Measurements from ENCODE around the gene PYHIN1.

PYHIN1 gene

GRCh38 chr1:158931055-158931737 lies at the start of gene PYHIN1:
PYHIN1 (plus strand) TSS chr1:158931552; CDS start chr1:158936911, 5,359 bp downstream.
- no peak for DNase-seq (ENCODE audit: low read depth, low spot score)

DNA sequence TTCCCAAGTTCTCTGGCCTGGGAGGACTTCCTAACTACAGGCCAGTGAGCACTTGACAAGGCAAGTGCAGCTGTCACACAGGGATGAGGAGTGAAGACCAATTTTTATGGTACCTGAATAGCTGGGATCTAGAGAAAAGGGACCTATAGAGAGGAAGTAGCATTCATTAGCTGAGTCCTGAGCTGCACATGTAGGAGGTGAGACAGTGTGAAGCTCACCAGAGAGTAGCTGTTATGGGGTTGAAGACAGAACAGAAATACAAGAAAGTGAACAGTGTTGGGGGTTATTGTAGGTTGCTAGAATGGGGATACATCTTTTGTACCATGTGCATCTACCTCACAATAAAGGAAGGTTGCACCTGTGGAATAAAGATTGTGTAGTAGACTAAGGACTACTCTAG lies 37.7 kb upstream of the PYHIN1 start:
- no peak for DNase-seq (ENCODE audit: low read depth, low spot score)

DNA sequence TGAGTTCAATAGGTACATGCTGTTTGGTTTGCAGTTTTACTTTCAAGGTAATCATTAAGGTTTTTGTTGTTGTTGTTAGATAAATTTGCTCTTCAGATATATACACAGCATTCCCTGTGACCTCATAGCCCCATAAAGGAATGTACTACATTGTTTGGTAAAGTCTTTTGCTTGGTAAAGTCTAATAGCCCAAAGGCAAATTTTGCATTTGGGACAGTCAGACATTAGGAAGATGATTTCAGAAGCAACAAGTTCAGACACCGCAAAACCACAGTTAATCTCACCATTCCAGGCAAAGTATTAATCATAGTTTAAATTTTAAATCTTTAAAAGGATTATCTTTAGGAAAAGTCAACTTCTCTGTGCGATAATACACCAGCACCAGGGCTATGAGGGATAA lies 32.6 kb upstream of the PYHIN1 start:
- no peak for DNase-seq (ENCODE audit: low read depth, low spot score)

- no peak for DNase-seq (ENCODE audit: low read depth, low spot score)
Measured at GRCh38 chr1:158901623-158902022, 29.7 kb upstream of the PYHIN1 start.

- DNase-seq (ENCODE audit: low read depth, low spot score), result no peak
Measured at GRCh38 chr1:158916085-158916484, 15.3 kb upstream of the PYHIN1 start.

GRCh38 chr1:158924677-158925076 lies 6.7 kb upstream of the PYHIN1 start:
- no peak for DNase-seq (ENCODE audit: low read depth, low spot score)

GRCh38 chr1:158930504-158930903 lies 848 bp upstream of the PYHIN1 start:
- no peak for DNase-seq (ENCODE audit: low read depth, low spot score)

DNA sequence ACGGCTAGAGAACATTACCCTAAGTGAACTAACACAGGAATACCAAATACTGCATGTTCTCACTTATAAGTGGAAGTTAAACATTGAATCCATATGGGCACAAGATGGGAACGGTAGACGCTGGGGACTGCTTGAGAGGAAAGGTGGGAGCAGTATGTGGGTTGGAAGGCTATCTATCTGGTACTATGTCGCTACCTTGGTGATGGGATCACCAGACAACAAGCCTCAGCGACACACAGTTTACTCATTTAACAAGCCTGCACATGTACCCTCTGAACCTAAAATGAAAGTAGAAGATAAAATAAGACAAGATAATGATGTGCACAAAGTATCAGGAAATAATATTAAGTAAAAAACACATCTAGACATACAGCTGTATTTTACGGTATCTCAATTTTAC lies 819 bp downstream of the PYHIN1 start:
- no peak for DNase-seq (ENCODE audit: low read depth, low spot score)

- no peak for DNase-seq (ENCODE audit: low read depth, low spot score)
Measured at GRCh38 chr1:158933621-158934020, 2.3 kb downstream of the PYHIN1 start.

GRCh38 chr1:158939180-158939579 lies 7.8 kb downstream of the PYHIN1 start:
- no peak for DNase-seq (ENCODE audit: low read depth, low spot score)

GRCh38 chr1:158941317-158941716 lies 10.0 kb downstream of the PYHIN1 start:
- DNase-seq (ENCODE audit: low read depth, low spot score), result no peak

DNA sequence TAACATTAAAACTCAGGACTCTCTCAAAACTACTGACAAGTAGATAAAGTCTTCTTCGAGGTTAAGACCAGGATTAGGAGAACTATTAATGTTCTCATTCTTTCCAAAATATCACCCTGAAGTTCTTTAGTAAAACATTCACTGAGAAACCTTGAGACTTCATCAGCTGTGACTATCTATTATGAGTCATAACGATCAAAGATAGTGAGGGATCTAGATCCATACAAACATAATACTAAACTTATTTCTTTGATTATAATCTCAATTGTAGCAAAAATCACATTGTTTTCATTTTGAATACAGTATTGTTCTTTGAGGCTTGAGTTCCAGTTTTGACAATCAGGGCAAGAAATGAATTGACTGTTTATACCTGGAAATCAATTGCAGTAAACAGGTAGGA lies 11.1 kb downstream of the PYHIN1 start:
- no peak for DNase-seq (ENCODE audit: low read depth, low spot score)

DNA sequence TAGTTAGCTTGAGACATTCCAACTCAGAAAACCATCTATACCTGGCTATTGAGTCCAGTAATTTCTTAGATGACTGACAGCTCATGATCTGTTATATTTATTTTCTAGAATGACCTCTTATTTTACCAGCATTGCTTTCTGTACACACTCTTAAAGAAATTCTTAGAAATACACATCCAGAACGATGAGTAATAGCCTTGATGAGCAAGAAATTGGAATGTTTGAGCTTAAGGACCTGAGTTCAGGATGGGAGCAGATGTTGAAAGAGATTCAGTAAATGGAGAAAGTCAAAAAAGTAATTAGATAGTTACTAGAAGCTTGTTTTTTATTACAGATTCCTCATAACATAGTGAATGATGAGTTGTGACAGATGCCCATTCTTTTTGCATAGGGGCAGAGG lies 11.7 kb downstream of the PYHIN1 start:
- no peak for DNase-seq (ENCODE audit: low read depth, low spot score)

GRCh38 chr1:158945061-158945460 lies 13.7 kb downstream of the PYHIN1 start:
- DNase-seq (ENCODE audit: low read depth, low spot score), result no peak

DNA sequence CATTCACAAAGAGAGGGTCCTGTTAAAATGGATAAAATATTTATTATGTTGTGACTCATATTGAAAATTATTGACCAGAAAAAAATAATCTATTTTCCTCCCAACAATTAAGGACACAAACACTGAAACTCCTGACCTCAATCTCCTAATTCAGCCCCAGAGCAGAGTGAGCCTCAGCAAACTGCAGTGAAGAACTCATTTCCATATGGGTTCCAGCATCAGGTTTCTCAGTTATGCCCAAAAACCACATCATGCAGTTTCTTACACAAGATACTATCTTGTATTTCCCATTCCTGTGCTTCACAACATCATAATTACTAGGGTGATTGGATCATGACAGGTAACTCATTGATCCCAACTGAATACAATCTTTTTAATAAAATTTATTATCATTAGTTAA lies 15.4 kb downstream of the PYHIN1 start:
- DNase-seq (ENCODE audit: low read depth, low spot score), result no peak

DNA sequence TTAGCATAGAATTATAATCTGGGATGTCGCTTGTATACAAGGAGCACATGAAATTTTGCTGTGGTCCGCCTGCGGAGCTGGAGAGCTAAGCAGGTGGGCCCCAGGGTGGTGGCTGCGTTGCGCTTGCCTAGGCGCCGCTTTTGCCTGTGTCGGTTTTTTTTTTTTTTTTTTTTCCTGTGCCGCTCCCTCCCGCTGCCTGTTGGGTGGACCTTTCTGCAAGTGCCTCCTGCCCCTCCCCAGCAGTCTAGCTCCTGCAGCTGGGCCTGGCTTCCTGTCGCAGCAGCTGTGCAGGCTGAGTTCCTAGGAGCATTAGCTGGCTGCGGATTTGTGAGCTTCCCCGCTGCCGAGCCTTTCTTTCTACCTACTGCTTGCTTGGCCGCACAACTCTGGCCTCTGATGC lies 20.6 kb downstream of the PYHIN1 start:
- DNase-seq (ENCODE audit: low read depth, low spot score), result no peak

DNA sequence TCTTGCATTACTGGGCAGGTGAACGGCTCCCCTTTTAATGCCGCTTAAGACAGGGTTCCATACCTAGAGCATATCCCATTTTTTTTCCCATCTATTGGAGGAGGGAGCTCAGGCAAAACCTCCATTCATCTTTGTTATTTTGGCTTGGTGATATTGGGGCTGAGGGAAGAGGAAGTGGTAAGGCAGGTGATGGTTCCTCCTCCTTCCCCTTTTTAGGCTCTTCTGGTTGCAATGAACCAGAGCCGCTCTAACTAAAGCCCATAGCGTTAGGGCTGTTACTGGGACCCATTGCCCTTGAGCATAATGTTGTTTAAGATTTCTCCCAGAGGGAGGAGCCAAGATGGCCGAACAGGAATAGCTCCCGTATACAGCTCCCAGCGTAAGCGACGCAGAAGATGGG lies 21.1 kb downstream of the PYHIN1 start:
- DNase-seq (ENCODE audit: low read depth, low spot score), result no peak

GRCh38 chr1:158961178-158961577 lies 29.8 kb downstream of the PYHIN1 start:
- no peak for DNase-seq (ENCODE audit: low read depth, low spot score)

DNA sequence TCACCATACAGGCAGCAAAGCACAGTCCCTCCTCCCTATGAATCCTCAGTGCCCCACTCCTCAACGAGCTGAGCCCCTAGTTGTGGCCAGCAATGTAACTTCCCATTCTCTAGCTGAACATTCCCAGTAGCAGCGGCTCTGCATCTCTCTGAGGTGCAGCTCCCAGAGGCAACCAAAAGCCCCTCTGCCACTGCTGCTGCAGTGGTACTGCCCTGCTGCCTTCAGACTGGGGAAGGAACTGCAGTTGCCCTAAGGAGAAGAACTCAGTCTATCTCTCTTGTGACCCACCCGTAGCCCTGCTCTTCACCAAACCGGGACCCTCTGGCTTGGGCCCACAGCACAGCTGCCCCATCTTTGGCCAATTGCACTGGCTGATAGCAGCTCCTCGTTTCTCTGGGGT lies 31.6 kb downstream of the PYHIN1 start:
- no peak for DNase-seq (ENCODE audit: low read depth, low spot score)

DNA sequence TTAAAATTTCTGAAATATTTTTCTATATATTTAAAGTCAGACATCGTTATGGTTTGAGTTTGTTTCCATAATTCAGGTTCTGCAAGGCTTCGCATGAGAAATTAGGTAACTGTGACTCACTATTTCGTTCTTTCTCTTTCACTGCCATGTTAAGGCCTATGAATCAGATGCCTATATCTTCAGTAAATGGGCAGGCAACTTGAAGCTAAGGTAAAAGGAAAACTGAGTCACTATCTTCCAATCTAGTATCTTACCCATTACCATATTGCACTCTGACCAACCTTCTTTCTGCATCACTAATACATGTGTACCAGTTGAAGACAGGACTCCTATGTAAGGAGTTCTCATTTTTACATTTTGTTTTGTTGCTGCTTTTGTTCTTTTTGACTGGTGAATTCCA lies 37.8 kb downstream of the PYHIN1 start:
- no peak for DNase-seq (ENCODE audit: low read depth, low spot score)

DNA sequence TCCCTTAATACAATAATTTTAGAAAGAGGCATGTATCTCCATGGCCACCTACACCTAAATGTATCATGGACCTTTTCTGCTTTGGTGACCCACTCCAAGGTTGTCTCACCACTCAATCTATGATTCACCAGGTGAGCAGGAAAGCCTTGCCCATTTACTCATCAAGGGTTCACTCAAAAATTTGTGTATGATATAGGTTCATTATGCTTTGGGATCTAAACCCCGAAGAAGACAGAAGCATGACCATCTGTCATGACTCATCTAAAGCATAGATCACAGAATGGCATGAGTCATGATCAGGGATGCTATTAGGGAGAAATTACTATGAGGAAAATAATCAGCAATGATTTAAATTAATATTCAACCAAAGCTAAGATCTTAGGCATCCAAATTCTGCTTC lies 38.5 kb downstream of the PYHIN1 start:
- no peak for DNase-seq (ENCODE audit: low read depth, low spot score)

DNA sequence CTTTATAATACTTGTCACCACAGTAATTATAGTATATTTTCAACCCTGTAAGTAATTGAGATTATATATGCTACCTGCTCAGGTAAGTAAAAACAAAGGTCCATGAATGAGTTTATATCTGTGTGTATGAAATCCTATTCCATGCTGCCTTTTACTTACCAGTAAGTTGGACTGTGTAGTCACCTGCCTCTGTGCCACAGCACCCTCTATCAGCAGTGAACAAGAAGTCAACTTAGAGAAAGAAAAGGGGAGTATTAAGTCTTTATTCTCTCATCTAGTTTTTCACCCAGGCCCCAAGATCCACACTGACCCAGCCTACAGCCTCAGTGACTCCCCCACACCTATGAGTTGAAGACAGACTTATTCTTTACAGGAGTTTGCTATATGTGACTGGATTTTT lies 41.5 kb downstream of the PYHIN1 start:
- no peak for DNase-seq (ENCODE audit: low read depth, low spot score)

DNA sequence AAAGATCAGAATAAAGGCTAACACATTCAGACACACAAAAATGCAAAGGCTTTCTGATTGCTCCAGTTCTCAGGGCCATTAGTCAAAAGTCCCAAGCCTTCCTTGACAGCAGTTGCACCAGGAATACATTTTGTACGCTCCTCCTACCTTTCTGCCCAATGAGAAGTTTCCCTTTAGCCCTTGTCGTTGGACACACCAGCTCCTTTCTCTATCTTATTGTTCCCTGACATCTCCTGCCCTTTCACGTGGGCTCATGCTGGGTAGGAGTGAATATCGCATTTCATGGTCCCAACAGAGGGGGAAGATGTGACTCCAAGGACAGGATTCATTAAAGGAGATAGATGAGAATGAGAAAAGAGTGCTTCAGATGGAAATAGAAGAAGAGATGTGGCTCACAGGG lies 44.9 kb downstream of the PYHIN1 start:
- no peak for DNase-seq (ENCODE audit: low read depth, low spot score)

DNA sequence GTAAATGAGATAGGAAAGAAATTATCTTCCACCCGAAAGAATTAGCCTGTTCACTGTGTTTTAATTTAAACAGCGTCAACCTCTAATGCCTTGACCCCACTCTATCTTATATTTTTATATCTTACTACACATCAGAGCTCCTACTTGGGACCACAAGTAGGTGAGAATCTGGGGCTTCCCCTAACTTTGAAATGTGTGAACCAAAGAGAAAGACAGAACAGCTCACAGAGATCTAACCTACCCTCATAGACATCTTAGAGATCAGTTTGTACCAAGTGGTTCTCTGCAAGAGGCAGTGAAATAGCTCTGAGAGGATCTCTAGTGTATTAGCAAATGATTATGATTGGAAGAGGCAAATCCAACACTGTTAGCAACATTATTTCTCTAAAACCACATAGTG lies 47.4 kb downstream of the PYHIN1 start:
- no peak for DNase-seq (ENCODE audit: low read depth, low spot score)
